GM21723 (cell line): ENCODE results near the gene PAFAH1B1.

Source experiments
- ATAC-seq: cut with Tn5 transposase; IDR thresholded peaks from one replicate; pipeline ENCODE4 v1.9.1; 2021; ENCODE audit warnings: mild to moderate bottlenecking, moderate library complexity; ENCODE audit not compliant: unreplicated experiment

Gene PAFAH1B1

DNA sequence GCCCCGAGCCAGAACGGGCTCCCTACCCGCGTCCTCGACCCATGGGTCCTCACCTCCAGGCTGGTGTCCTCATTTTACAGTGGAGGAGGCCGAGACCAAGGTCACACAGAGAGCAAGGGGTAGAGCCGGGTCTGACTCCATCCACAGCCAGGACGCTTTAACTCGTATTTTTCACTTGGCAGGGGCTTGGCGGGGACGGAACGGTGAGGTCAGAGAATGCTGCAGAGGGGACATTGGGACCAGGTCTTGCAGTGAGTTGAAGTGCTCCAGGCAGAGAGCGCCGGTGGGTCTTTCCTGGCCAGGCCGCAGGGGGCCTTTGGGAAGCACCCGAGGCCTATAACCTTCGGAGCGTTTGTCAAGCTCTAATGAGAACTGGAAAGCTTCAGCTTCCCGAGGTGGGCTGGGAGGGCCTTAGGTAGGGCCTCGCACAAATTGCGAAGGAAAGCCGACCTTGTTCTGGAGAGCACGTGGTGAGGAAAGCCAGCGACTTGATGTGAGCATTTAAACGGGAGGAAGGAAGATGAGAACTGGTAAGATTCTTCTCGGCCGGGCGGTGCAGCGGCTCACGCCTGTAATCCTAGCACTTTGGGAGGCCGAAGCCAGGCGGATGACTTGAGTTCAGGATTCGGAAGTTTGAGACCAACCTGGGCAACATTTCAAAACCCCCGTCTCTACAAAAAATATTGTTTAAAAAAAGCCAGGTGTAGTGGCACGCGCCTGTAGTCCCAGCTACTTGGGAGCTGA lies 119.0 kb downstream of the PAFAH1B1 start:
- ATAC-seq = no peak

DNA sequence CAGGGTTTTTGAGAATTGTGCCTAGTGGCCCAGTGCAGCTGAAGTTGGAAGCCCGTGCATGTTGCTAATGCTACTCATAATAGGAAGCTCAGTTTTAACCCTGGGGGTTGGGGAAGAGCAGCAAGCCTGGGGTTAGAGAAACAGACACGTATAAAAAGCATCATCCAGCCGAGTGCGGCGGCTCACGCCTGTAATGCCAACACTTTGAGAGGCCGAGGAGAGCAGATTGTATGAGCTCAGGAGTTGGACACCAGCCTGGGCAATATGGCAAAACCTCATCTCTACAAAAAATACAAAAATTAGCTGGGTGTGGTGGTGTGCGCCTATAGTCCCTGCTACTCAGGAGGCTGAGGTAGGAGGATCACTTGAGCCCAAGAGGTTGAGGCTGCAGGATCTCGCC lies 120.4 kb downstream of the PAFAH1B1 start:
- no peak for ATAC-seq

DNA sequence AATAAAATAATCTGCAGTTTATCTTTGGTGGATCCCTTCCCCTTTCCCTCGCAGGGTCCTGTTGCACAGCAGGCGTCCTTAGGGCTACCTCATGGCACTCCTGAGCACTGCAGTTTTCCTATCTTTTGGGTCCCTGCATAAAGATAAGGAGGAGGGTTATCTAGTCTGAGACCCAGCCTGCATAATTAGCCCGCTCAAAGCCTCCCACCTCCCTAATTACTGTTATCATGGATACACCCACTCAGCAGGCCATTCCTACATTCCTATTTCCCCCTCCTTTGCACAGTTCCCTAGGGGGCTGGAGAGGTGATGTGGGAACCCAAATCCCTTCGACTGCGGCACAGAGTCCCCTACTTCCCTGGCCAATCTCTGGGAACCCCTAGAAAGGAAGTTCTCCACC lies 123.2 kb downstream of the PAFAH1B1 start:
- no peak for ATAC-seq

DNA sequence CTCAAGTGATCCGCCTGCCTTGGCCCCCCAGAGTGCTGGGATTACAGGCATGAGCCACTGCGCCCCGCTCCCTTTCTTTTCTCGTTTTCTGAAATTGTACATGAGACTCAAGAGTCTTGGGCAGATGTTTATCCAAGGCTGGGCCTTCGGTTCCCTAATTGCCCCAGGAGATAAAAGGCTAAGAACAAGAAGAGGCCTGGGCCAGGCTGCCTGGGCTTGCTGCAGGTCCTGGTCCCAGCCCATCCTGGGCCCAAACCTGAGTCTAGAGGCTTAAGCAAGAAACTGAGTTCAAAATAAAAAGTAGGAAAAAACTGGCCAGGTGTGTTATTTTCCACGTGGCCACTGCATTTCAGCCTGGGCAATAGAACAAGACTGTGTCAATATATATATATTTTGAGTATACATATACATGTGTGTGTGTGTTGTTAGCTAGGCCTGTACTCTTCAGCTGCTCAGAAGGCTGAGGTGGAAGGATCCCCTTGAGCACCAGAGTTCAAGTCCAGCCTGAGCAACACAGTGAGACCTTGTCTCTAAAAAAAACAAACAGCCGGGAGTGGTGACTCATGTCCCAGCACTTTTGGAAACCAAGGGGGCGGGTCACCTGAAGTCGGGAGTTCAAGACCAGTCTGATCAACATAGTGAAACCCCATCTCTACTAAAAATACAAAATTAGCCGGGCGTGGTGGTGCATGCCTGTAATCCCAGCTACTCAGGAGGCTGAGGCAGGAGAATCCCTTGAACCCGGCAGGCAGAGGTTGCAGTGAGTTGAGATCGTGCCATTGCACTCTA lies 124.9 kb downstream of the PAFAH1B1 start:
- no peak for ATAC-seq

DNA sequence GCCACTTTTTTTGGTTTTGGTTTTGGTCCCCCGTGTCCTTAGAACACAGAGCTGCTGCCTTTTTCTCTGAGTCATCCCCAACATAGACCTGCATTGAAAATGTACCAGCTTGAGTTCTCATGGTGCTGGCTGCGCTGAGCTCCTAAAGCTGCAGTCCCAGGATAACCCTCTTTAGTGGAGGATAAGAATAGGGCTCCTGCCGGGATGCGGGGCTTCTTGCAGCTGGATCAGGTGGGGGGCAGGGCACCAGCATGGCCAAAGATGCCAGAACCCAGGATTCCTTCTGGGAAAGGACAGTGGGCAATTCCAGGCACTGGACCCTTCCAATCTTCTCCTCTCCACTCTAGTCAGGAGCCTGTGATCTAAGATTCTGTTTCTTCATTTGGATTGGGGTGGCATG lies 126.4 kb downstream of the PAFAH1B1 start:
- no peak for ATAC-seq

DNA sequence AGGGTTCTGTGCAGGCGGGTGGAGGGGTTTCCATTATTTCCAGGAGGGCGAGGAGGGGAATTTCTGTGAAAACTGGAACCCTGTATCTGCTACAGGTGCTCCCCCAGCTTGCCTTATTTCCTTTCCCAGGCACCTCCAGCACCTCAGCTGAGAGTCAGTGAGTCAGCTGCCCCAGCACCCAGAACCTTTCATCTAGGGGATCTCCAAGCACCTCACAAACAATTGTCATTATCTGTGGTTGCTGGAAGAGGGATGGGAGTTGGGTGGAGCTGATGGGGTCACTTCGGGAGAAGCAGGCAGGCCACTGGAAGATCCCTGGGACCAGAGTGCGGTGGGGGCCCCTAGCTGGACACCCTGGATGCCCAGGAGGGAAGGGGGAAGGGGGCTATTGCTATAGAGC lies 128.1 kb downstream of the PAFAH1B1 start:
- no peak for ATAC-seq

DNA sequence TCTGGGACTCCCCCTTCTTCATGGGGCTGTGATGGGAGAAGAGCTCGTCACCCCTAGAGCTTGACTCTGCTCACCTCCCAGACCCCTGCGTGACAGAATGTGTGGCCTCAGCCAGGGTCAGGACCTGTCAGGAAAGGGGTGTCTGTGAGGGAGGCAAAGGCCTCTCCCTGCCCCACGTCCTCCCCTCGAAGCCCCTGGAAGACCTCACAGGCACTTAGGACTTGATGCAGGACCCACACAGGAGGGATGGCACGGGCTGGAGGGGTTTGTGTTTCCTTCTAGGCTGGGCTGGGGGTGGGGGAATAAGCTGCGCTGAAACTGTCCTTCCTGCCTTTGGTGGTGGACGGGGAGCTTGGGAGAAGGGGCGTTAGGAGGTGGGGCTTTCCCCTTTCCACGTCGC lies 129.2 kb downstream of the PAFAH1B1 start:
- ATAC-seq = no peak

DNA sequence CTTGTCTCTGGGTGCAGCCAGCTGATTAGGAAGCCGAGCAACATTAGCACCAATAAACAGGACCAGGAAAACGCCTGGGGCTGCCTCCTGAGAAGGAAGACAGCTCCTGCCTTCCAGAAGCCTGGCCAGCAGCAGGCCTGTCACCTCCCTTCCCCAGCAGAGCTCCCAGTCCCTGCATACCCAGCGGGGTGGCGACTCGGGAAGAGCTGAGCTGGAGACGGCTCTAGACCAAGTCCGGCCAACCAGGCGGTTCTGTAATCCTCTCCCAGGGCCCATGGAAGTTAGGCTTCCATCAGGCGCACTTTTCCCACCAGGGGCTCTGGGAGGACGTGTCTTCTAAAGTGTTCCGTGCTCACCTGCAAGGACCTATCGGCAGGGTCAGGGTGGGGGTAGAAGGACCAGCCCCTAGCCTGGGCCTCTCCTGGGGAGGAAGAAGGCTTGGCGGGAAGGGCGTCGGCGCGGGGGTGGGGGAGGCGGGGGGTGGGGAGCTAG lies 130.1 kb downstream of the PAFAH1B1 start:
- no peak for ATAC-seq

DNA sequence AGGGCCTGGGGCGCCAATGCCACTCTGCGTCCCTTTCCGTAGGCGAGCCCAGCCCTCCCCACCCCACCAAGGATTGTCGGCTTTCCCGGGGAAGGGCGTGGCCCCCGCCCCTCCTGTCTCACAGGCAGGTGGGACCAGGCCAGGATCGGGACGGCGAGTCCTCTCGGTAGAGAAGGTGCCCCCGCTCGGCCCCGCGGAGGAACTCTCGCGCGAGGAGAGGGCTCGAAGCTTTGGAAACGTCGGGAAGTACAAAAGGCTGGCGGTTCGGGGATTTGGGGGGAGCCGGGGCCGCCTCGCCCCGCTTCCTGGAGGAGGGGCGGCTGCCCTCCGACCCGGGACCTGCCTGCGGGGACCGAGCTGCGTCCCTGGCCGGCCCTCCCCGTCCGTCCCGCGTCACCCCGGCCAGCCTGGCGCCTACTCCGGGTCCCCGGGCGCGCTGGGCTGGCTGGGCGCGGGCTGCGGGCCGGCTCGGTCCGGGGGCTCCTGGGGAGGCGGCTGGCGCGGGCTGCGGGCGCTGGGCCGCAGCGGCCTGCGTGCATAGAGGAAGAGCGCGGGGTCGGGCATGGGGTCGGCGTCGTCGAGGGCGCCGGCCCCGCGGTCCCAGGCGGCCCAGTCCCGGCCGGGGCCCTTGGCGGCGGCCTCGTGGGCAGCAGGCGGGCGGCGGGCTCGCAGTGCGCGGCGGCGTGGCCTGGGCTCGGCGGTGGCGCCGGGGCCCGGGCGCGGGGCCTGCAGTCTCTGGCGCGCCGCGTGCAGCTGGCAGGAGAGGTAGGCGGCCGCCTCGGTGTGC lies 130.7 kb downstream of the PAFAH1B1 start:
- no peak for ATAC-seq

DNA sequence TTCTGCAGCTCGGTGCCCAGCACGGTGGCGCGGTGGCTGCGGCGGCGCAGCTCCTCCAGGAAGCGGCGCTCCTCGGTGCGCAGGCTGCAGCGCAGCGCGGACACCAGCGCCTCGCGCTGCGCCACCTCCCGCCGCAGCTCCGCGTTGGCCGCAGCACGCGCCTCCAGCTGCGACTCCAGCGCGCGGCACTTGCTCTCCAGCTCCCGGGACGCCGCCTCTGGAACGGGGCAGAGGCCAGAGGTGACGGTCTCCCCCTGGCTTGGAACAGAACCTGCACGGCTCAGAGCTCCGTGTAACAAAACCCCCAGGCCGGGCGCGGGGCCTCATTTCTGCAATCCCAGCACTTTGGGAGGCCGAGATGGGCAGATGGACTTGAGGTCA lies 131.3 kb downstream of the PAFAH1B1 start:
- no peak for ATAC-seq

DNA sequence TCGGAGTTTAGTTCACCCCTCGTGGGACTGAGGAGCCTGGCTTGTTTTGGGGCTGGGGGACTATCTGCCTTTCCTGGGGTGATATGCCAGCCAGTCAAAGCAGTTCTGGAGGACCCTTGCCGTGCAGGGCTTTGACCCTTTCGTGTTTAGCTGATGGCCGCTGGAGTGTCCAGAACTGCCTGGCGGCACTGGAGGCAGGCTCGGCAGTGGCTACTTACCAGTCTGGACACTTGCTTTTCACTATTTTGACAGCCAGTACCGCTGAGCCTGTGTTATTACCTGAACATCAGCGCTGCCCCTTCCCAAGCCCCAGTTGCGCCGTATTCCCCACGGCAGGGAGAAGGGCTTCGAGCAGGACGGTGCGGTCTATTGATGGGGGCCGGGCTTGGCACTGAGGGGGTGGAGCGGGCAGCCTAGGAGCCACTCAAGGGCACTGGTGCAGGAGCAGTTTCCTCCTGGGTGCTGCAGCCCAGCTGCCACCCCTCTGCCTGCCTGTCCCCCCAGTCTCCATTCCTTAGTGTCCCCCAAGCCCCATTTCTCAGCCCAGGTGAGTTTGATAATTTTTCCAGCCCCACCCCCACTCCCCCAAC lies 137.4 kb downstream of the PAFAH1B1 start:
- no peak for ATAC-seq

DNA sequence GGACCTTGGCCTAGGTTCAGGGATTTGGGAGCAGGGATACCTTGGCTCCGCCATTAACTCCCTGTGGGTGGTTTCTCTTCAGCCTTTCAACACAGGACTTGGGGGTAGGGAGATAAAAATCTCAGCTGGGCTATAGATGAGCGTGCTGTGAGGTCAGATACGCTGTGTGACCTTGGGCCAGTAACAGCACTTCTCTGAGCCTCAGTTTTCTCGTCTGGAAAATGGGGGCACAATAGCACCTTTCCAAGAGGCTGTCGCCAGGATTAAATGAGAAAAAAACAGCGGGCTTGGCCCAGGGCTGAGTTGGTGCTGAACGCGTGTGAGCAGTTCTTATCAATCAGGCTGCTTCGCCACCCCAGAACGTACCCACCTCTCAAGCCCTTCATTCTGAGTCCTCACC lies 138.4 kb downstream of the PAFAH1B1 start:
- no peak for ATAC-seq

DNA sequence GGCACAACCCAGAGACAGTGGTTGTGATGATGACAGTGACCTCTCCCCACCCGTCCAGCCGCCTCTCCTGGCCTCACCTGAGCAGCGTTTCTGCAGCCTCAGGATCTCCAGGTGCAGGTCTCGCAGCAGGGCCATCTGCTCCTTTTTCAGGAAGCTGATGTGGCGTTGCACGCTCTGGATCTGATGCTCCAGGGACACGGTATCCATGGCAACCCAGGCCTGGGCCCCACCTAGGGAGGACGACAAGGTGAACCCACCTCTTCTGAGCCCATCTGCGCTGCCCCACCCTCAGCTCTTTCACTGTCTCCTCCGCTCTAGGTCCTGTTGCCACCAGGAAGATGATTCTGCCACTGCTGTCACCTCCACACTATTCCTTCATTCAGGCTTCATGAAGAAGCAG lies 141.5 kb downstream of the PAFAH1B1 start:
- ATAC-seq = no peak
